Natural killer cell treated with Interleukin-12 subunit alpha and Interleukin-12 subunit beta and Interleukin-15 and Interleukin-18, amount 100 ng/mL, for 72 hours (primary cell): ENCODE results near the gene C16orf46. TPM values are rescaled to one million over a fixed set of nuclear protein-coding genes. Genes with fewer than 3 reads are reported as not detected.
"Not testable (repeated sequence)": the region's sequence is repeated elsewhere in the genome, so short reads cannot be mapped to it uniquely, and the experiment has no call there.

Experiments used
- ATAC-seq, 2 donors: fragments of 150-1000 bp; cut with Tn5 transposase in 1 of 2; sonication (Bioruptor Pico), chemical (Tn5 transposase) in 1 of 2; 2 replicates each; pipeline ENCODE4 v1.10.0; 2021
- DNase-seq: peaks from one replicate; pipeline ENCODE4 v3.0.0; 2022; ENCODE audit warnings: low spot score
- H3K27ac Mint-ChIP-seq, 2 donors: 1 replicate in 1 of 2; 2 replicates in 1 of 2; pipeline ENCODE4 v1.8.0; 2022; ENCODE audit warnings: mixed read lengths in 2 of 2, mild to moderate bottlenecking in 1 of 2, moderate library complexity in 1 of 2
- H3K27me3 Mint-ChIP-seq, 2 donors: 1 replicate in 1 of 2; 2 replicates in 1 of 2; pipeline ENCODE4 v1.8.0; 2022; ENCODE audit warnings: mixed read lengths in 2 of 2
- H3K36me3 Mint-ChIP-seq: one replicate; pipeline ENCODE4 v1.8.0; 2022; ENCODE audit warnings: mixed read lengths
- H3K4me1 Mint-ChIP-seq, 2 donors: 1 replicate in 1 of 2; 2 replicates in 1 of 2; pipeline ENCODE4 v1.8.0; 2022; ENCODE audit warnings: low read depth in 2 of 2, mixed read lengths in 2 of 2, mild to moderate bottlenecking in 1 of 2
- H3K4me3 Mint-ChIP-seq: one replicate; pipeline ENCODE4 v1.8.0; 2022; ENCODE audit warnings: mixed read lengths
- H3K9me3 Mint-ChIP-seq: 2 replicates; pipeline ENCODE4 v1.8.0; 2022; ENCODE audit warnings: mixed read lengths
- total RNA-seq, 2 donors: library from RNA; stranded (reverse); gene quantifications; one replicate each; pipeline ENCODE4 v1.2.3, GENCODE V29; 2022

The C16orf46 gene
- under 1 TPM in 1 of 2 donors, not detected in 1; 0.52 TPM for total RNA-seq

DNA sequence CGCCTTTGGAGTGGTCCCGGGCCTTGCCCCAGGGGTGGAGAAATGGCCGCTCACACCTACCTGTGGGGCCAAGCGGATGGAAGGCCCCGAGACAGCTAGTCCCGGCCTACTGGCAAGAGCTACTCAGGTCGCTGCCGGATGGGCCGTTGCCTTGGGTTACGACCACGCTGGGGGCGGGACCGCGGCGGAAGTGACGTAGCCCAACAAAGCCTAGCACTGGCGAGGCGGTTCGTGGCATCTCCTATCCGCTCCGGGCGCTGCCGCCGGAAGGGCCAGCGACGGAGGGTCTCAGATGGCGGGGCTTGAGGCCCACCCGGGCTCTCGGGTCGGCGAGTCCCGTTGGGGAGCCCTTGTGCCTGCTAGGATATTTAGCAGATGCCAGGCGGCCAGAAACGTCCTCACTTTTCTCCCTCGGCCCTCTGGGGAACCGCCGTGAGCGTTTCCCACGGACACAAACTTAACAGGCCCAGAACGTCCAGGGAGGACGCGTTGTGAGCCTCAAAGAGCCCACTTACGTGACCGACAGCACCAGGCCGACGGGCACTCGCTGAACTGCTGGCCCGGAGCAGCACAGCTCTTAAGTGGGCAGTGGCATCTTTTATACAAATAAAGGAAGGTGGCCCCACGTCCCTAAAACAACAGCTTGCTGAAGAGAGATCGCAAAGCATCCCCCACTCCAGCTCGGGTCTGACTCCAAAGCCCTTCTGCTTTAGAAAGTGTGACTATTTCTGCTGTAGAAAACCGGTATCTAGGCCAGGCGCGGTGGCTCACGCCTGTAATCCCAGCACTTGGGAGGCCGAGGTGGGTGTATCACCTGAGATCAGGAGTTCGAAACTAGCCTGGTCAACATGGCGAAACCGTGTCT is at the start of gene C16orf46:
Gene C16orf46, minus strand, starts transcription at position 163 of the 865 bp plus-strand sequence. CDS start 13,283 bp downstream, outside the sequence.
- peaks cover 8% of the 10 kb centered on the region in 2 donors for H3K27me3 Mint-ChIP-seq
- peak; percentile 97 for DNase-seq
- peak; percentile 96 to 97 for ATAC-seq
- H3K9me3 Mint-ChIP-seq, result no peaks in the 10 kb centered on the region
- H3K27ac Mint-ChIP-seq, result no peak within 1 kb of the TSS
- peak within 1 kb of the TSS; percentile 44 for H3K4me3 Mint-ChIP-seq
- H3K4me1 Mint-ChIP-seq, result peaks cover 0 to 2% of the 10 kb centered on the region in 2 donors
- no peaks in the 10 kb centered on the region for H3K36me3 Mint-ChIP-seq

DNA sequence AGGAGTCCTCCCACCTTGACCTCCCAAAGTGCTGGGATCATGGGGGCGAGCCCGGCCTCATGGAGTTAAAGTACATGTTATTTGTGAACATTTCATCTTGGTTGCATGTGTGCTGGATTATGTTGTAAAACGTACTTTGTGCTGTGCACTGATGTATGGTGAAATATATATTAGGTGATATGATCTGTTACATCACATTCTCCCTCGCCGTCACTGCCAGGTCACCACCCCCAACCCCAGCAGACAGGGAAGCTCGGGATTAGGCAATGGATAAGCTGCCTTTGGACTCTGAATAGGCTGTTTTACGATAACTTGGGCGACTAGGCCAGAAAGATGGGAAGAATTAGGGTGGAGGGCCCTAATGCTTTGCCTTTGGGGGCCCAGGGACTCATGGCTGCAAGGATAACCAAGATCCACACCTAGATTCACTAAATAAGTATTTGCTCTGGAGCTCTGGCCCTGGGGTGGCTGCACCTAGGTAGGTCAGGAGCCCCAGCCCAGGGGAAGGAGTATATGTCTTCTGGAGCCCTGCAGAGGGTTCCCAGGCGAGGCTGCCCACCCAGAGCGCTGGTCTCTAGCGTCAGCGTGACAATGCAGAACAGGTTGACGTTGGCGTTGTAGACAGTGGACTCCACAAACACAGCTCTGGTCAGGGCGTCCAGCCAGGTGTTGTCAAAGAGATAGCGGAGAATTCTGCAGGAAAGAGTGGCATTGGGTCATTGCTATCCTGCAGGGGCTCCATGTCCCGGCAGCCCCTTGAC is 46.2 kb upstream of the C16orf46 start:
- H3K27ac Mint-ChIP-seq, result no peak overlapping the region
- ATAC-seq (no peak), DNase-seq (no peak)
- H3K4me1 Mint-ChIP-seq, result no peaks in the 10 kb centered on the region
- no peaks in the 10 kb centered on the region for H3K36me3 Mint-ChIP-seq
- H3K9me3 Mint-ChIP-seq, result no peaks in the 10 kb centered on the region
- peaks cover 0 to 3% of the 10 kb centered on the region in 2 donors for H3K27me3 Mint-ChIP-seq
- no peak overlapping the region for H3K4me3 Mint-ChIP-seq

DNA sequence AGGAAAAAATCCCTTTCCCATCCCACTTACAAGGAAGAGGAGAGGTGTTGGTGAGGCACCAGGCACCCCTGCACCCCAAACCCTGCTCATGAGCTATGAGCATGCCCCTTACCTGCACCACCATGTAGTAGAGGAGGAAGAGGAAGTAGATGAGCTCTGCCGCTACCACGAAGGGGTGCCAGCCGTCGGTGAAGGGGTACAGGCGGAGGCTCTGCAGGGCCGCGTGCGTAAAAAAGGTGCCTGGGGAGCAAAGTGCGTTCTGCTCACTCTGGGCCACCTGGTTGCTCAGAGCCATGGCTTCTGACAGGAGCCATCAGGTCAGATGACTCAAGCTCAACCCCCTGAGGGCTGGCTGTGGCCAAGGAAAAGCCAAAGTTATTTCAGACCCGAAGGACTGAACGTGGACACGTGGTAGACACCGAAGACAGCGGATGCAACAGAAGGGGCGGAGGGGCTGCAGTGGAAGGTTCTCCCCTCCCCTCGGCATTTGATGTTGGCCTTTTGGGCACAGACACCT is 44.5 kb upstream of the C16orf46 start:
- Mint-ChIP-seq H3K27me3 (no peaks in the 10 kb centered on the region), H3K9me3 (no peaks in the 10 kb centered on the region), H3K27ac (no peak overlapping the region), H3K36me3 (no peaks in the 10 kb centered on the region), H3K4me1 (no peaks in the 10 kb centered on the region), H3K4me3 (no peak overlapping the region)
- ATAC-seq, result no peak
- no peak for DNase-seq

DNA sequence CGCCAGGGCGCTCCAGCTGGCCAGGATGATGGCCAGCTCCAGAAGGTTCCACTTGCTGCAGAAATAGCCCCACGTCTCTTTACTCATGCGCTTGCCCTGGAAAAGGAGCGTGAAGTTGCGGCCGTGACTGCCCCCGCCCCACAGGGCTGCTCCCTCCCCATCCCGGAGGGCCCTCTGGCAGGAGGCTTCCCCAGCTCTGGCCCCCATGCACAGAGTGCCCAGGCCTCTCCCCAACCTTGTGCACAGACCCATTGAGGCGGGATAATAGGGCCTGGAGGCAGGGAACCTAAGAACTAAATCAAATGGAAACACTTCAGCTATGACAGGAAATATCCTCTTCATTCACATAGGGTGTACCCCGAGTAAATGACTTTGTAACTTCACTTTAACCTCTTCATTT is 40.4 kb upstream of the C16orf46 start:
- DNase-seq (no peak), ATAC-seq (peak in 1 of 2 donors; percentile 45)
- no peaks in the 10 kb centered on the region for H3K4me1 Mint-ChIP-seq
- no peaks in the 10 kb centered on the region for H3K9me3 Mint-ChIP-seq
- no peak overlapping the region for H3K4me3 Mint-ChIP-seq
- H3K27ac Mint-ChIP-seq, result no peak overlapping the region
- H3K36me3 Mint-ChIP-seq, result no peaks in the 10 kb centered on the region
- peaks cover 2 to 8% of the 10 kb centered on the region in 2 donors for H3K27me3 Mint-ChIP-seq

DNA sequence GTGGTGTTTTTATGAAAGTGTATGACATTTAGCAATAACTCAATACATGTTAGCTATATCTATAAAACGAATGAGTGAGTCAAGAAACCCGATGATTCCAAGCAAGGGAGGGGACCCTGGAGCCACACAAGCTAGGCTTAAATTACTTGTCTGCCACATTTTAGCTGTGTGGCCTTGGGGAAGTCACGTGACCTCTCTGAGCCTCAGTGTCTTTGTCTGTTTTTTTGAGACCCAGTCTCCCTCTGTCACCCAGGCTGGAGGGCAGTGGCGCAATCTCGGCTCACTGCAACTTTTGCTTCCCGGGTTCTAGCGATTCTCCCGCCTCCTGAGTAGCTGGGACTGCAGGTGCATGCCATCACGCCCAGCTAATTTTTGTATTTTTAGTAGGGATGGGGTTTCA is 39.2 kb upstream of the C16orf46 start:
- DNase-seq (no peak), ATAC-seq (no peak)
- Mint-ChIP-seq H3K4me1 (no peaks in the 10 kb centered on the region), H3K27me3 (peaks cover 3 to 8% of the 10 kb centered on the region in 2 donors), H3K27ac (no peak overlapping the region), H3K36me3 (no peaks in the 10 kb centered on the region), H3K4me3 (no peak overlapping the region), H3K9me3 (no peaks in the 10 kb centered on the region)

GRCh38 chr16:81112453-81112852 is 35.4 kb upstream of the C16orf46 start:
- DNase-seq (no peak), ATAC-seq (no peak)
- H3K27ac Mint-ChIP-seq, result no peak overlapping the region

GRCh38 chr16:81109274-81109673 is 32.2 kb upstream of the C16orf46 start:
- H3K27ac Mint-ChIP-seq, H3K27me3 Mint-ChIP-seq, H3K36me3 Mint-ChIP-seq, ATAC-seq, H3K9me3 Mint-ChIP-seq, H3K4me1 Mint-ChIP-seq, H3K4me3 Mint-ChIP-seq, DNase-seq: not testable (repeated sequence)

More at GRCh38 chr16:81112453-81112852, 35.4 kb upstream of the C16orf46 start:
- Mint-ChIP-seq H3K27me3 (peaks cover 4 to 8% of the 10 kb centered on the region in 2 donors), H3K4me3 (no peak overlapping the region), H3K9me3 (no peaks in the 10 kb centered on the region), H3K4me1 (no peaks in the 10 kb centered on the region), H3K36me3 (no peaks in the 10 kb centered on the region)

DNA sequence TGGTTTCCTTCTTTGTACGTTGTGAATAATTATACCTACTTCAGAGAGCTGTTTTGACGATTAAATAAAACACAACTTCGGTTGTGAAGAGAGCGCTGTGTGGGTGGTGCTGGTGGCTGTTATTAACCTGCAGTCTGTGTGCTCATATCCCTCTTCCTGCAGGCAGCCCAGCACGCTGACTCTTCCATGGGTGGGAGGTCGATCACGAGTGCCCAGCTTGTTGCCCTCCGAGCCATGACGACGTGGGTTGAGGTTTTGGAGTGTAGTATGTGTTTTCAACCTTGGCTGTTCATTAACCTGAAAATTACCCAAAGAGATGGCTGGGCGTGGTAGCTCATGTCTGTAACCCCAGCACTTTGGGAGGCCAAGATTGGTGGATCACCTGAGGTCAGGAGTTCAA is 30.5 kb upstream of the C16orf46 start:
- ATAC-seq (no peak), DNase-seq (no peak)
- Mint-ChIP-seq H3K4me1 (no peaks in the 10 kb centered on the region), H3K27ac (no peak overlapping the region), H3K4me3 (no peak overlapping the region), H3K9me3 (no peaks in the 10 kb centered on the region), H3K27me3 (peaks cover 8 to 9% of the 10 kb centered on the region in 2 donors), H3K36me3 (no peaks in the 10 kb centered on the region)

DNA sequence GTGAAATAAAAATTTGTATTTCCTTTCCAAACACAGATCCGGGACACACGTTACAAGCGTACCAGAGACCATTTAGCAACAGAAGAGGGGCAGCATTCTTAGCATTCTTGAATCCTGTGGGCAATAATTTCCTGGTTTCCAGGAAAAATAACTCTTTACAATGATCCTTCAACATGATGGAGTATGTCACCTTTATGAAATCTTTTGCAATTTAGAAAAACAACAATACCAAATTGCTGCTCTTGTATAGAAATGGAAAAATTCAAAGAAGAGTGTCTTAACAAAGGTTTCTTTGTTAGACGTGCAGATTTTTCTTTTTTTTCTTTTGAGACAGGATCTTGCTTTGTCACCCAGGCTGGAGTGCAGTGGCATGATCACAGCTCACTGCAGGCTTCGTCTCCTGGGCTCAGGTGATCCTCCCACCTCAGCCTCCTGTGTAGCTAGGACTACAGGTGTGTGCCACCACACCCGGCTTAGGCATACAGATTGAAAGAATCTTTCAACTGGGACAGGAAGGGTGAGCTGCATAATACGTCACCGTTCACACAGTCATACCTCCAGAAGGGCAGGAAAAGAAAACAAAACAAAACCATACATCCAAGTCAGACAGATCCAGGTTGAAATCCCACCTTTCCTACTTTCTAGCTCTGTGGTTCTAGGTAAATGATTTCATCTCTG is 29.9 kb upstream of the C16orf46 start:
- no peak for ATAC-seq
- Mint-ChIP-seq H3K36me3 (no peaks in the 10 kb centered on the region), H3K4me3 (no peak overlapping the region), H3K27ac (no peak overlapping the region), H3K9me3 (no peaks in the 10 kb centered on the region), H3K4me1 (no peaks in the 10 kb centered on the region), H3K27me3 (peaks cover 8% of the 10 kb centered on the region in 2 donors)
- DNase-seq, result no peak

DNA sequence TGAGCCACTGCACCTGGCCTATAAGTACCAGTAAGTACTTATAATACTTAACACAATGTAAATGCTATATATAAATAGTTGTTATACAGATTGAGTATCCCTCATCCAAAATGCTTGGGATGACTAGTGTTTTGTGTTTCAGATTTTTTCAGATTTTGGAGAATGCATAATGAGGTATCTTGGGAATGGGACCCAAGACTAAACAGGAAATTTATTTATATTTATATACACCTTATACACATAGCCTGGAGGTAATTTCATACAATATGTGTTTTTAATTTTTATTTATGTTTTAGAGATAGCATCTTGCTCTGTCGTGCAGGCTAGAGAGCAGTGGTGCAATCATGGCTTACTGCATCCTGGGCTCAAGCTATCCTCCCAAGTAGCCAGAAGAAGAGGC is 28.9 kb upstream of the C16orf46 start:
- no peaks in the 10 kb centered on the region for H3K4me1 Mint-ChIP-seq
- H3K36me3 Mint-ChIP-seq, result no peaks in the 10 kb centered on the region
- peaks cover 8% of the 10 kb centered on the region in 2 donors for H3K27me3 Mint-ChIP-seq
- DNase-seq, result no peak
- no peaks in the 10 kb centered on the region for H3K9me3 Mint-ChIP-seq
- no peak overlapping the region for H3K27ac Mint-ChIP-seq
- no peak overlapping the region for H3K4me3 Mint-ChIP-seq
- ATAC-seq, result no peak

DNA sequence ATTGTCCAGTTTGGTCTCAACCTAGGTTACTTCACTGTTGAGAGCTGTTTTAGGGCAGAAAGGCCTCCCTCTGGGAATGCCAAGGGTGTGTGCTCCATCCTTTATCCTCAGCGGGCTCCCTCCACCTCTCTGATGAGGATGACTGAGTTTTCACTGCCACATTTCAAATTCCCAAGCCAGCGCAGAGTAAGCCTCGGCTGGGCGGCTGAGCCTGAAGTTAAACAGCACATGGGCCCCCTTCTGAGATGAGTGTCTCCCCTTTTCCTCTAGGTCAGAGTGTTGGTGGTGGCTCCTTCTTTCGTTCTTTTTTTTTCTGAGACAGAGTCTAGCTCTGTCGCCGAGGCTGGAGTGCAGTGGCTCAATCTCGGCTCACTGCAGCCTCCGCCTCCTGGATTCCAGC is 24.7 kb upstream of the C16orf46 start:
- no peaks in the 10 kb centered on the region for H3K36me3 Mint-ChIP-seq
- peaks cover under 1 to 1% of the 10 kb centered on the region in 2 donors for H3K4me1 Mint-ChIP-seq
- no peak for ATAC-seq
- DNase-seq, result no peak
- no peak overlapping the region for H3K4me3 Mint-ChIP-seq
- no peaks in the 10 kb centered on the region for H3K9me3 Mint-ChIP-seq
- peaks cover 2 to 8% of the 10 kb centered on the region in 2 donors for H3K27me3 Mint-ChIP-seq
- no peak overlapping the region for H3K27ac Mint-ChIP-seq

GRCh38 chr16:81099958-81100357 is 22.9 kb upstream of the C16orf46 start:
- Mint-ChIP-seq H3K27ac (no peak overlapping the region), H3K4me1 (peaks cover 4 to 6% of the 10 kb centered on the region in 2 donors), H3K9me3 (peaks cover 4% of the 10 kb centered on the region), H3K27me3 (peaks cover 2 to 8% of the 10 kb centered on the region in 2 donors), H3K36me3 (no peaks in the 10 kb centered on the region), H3K4me3 (no peak overlapping the region)
- ATAC-seq (no peak), DNase-seq (no peak)

DNA sequence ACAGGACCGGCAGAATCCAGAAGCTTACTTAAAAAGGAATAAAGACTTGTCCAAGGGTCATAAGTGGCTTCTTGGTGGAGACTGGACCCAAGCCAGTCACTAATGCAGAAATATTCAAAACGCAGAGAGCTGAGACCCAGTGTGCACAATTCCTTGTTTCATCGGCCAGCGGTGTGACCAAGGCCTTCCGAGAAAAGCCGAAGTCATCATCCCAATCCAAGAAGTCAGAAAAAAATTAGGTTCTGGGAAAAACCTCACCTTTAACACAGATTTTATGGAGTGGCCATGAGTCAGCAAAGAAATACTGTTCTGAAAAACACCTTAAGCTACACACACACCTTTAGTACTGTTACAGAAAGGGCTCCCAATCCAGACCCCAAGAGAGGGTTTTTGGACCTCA is 20.2 kb upstream of the C16orf46 start:
- peaks cover 4 to 6% of the 10 kb centered on the region in 2 donors for H3K4me1 Mint-ChIP-seq
- DNase-seq (no peak), ATAC-seq (no peak)
- H3K4me3 Mint-ChIP-seq, result no peak overlapping the region
- no peaks in the 10 kb centered on the region for H3K27me3 Mint-ChIP-seq
- H3K9me3 Mint-ChIP-seq, result peaks cover 4% of the 10 kb centered on the region
- H3K27ac Mint-ChIP-seq, result no peak overlapping the region
- H3K36me3 Mint-ChIP-seq, result no peaks in the 10 kb centered on the region
